Activated T-helper 1 cell treated with anti-CD3 and anti-CD28 coated beads, Interleukin-12 subunit alpha, Interleukin-12 subunit beta, Interleukin-2, Interleukin-4 antibody, amounts not matched to agents 30 ng/mL and 10 ng/mL and 1 ng/mL, durations not matched to agents 14 hours and 24 hours and 36 hours (primary cell): Measurements from ENCODE around the gene RTL1. TPM values are rescaled to one million over a fixed set of nuclear protein-coding genes. Genes with fewer than 3 reads are reported as not detected.

Source experiments
- DNase-seq: peaks from one replicate; pipeline ENCODE4 v3.0.0; 2021; ENCODE audit warnings: low spot score
- H3K27ac Mint-ChIP-seq: one replicate; pipeline ENCODE4 v1.8.0; 2021; ENCODE audit warnings: mild to moderate bottlenecking, mixed read lengths
- H3K27me3 Mint-ChIP-seq: one replicate; pipeline ENCODE4 v1.8.0; 2022; ENCODE audit warnings: mild to moderate bottlenecking, moderate library complexity, mixed read lengths; ENCODE audit not compliant: insufficient read depth
- H3K36me3 Mint-ChIP-seq: one replicate; pipeline ENCODE4 v1.8.0; 2021; ENCODE audit warnings: low read depth, mixed read lengths
- H3K4me1 Mint-ChIP-seq: one replicate; pipeline ENCODE4 v1.8.0; 2021; ENCODE audit warnings: low read depth, mixed read lengths
- H3K4me3 Mint-ChIP-seq: one replicate; pipeline ENCODE4 v1.8.0; 2021; ENCODE audit warnings: mild to moderate bottlenecking, moderate library complexity, mixed read lengths
- H3K9me3 Mint-ChIP-seq: one replicate; pipeline ENCODE4 v1.8.0; 2021; ENCODE audit warnings: mixed read lengths
- intact Hi-C: fragments of 100-400 bp; cut with micrococcal nuclease; formaldehyde crosslinking; loops from one replicate; pipeline ENCODE4 v1.15.1; 2024
- total RNA-seq: library from RNA; stranded (reverse); gene quantifications from 2 replicates; pipeline ENCODE4 v1.2.3, GENCODE V29; 2022

RTL1 gene
- total RNA-seq, 1 donor from 2014 or later = not detected

GRCh38 chr14:100893228-100893601 is 10.3 kb downstream of the RTL1 start:
- Mint-ChIP-seq H3K4me3 (no peak overlapping the region), H3K27me3 (peaks cover 2% of the 10 kb centered on the region), H3K27ac (no peak overlapping the region), H3K4me1 (no peaks in the 10 kb centered on the region), H3K36me3 (no peaks in the 10 kb centered on the region), H3K9me3 (no peaks in the 10 kb centered on the region)
- DNase-seq = no peak
- intact Hi-C loops = no loop called here

- no peak overlapping the region for H3K27ac Mint-ChIP-seq
- no peaks in the 10 kb centered on the region for H3K4me1 Mint-ChIP-seq
- H3K27me3 Mint-ChIP-seq = peaks cover 5% of the 10 kb centered on the region
- H3K36me3 Mint-ChIP-seq = no peaks in the 10 kb centered on the region
- H3K4me3 Mint-ChIP-seq = no peak overlapping the region
- no peaks in the 10 kb centered on the region for H3K9me3 Mint-ChIP-seq
- intact Hi-C loops = no loop called here
- DNase-seq = no peak
Measured at GRCh38 chr14:100892496-100893227, 10.9 kb downstream of the RTL1 start.

GRCh38 chr14:100891501-100892445 is 11.7 kb downstream of the RTL1 start:
- Mint-ChIP-seq H3K9me3 (no peaks in the 10 kb centered on the region), H3K27me3 (peaks cover 5% of the 10 kb centered on the region), H3K4me1 (no peaks in the 10 kb centered on the region), H3K4me3 (no peak overlapping the region), H3K36me3 (no peaks in the 10 kb centered on the region), H3K27ac (no peak overlapping the region)
- DNase-seq = no peak
- intact Hi-C loops = no loop called here

GRCh38 chr14:100891051-100891450 is 12.5 kb downstream of the RTL1 start:
- no peaks in the 10 kb centered on the region for H3K36me3 Mint-ChIP-seq
- DNase-seq = no peak
- no peaks in the 10 kb centered on the region for H3K4me1 Mint-ChIP-seq
- H3K9me3 Mint-ChIP-seq = no peaks in the 10 kb centered on the region
- peaks cover 5% of the 10 kb centered on the region for H3K27me3 Mint-ChIP-seq
- H3K4me3 Mint-ChIP-seq = no peak overlapping the region
- no peak overlapping the region for H3K27ac Mint-ChIP-seq
- intact Hi-C loops = no loop called here

GRCh38 chr14:100890061-100890850 is 13.3 kb downstream of the RTL1 start:
- Mint-ChIP-seq H3K27ac (no peak overlapping the region), H3K4me3 (no peak overlapping the region), H3K4me1 (no peaks in the 10 kb centered on the region), H3K9me3 (no peaks in the 10 kb centered on the region), H3K36me3 (no peaks in the 10 kb centered on the region), H3K27me3 (peaks cover 6% of the 10 kb centered on the region)
- no peak for DNase-seq
- intact Hi-C loops = no loop called here

GRCh38 chr14:100889641-100890040 is 13.9 kb downstream of the RTL1 start:
- no peaks in the 10 kb centered on the region for H3K4me1 Mint-ChIP-seq
- H3K9me3 Mint-ChIP-seq = no peaks in the 10 kb centered on the region
- intact Hi-C loops = no loop called here
- H3K27me3 Mint-ChIP-seq = peaks cover 6% of the 10 kb centered on the region
- no peak overlapping the region for H3K4me3 Mint-ChIP-seq
- H3K27ac Mint-ChIP-seq = no peak overlapping the region
- DNase-seq = no peak
- no peaks in the 10 kb centered on the region for H3K36me3 Mint-ChIP-seq

- Mint-ChIP-seq H3K4me1 (no peaks in the 10 kb centered on the region), H3K4me3 (no peak overlapping the region), H3K9me3 (no peaks in the 10 kb centered on the region), H3K27me3 (peaks cover 5% of the 10 kb centered on the region), H3K36me3 (no peaks in the 10 kb centered on the region), H3K27ac (no peak overlapping the region)
- DNase-seq = no peak
- intact Hi-C loops = no loop called here
Measured at GRCh38 chr14:100888789-100889315, 14.7 kb downstream of the RTL1 start.

GRCh38 chr14:100887728-100888335 is 15.7 kb downstream of the RTL1 start:
- Mint-ChIP-seq H3K27ac (no peak overlapping the region), H3K27me3 (peaks cover 5% of the 10 kb centered on the region), H3K9me3 (no peaks in the 10 kb centered on the region), H3K36me3 (no peaks in the 10 kb centered on the region), H3K4me1 (no peaks in the 10 kb centered on the region), H3K4me3 (no peak overlapping the region)
- no peak for DNase-seq
- intact Hi-C loops = no loop called here

- no peak overlapping the region for H3K4me3 Mint-ChIP-seq
- H3K27me3 Mint-ChIP-seq = peaks cover 5% of the 10 kb centered on the region
- no peaks in the 10 kb centered on the region for H3K4me1 Mint-ChIP-seq
- H3K36me3 Mint-ChIP-seq = no peaks in the 10 kb centered on the region
- DNase-seq = no peak
- no peak overlapping the region for H3K27ac Mint-ChIP-seq
- H3K9me3 Mint-ChIP-seq = no peaks in the 10 kb centered on the region
- intact Hi-C loops = no loop called here
Measured at GRCh38 chr14:100885617-100886016, 17.9 kb downstream of the RTL1 start.

GRCh38 chr14:100885196-100885595 is 18.3 kb downstream of the RTL1 start:
- Mint-ChIP-seq H3K27ac (no peak overlapping the region), H3K4me1 (no peaks in the 10 kb centered on the region), H3K9me3 (no peaks in the 10 kb centered on the region), H3K4me3 (no peak overlapping the region), H3K27me3 (peaks cover 5% of the 10 kb centered on the region), H3K36me3 (no peaks in the 10 kb centered on the region)
- intact Hi-C loops = no loop called here
- DNase-seq = no peak

- no peak for DNase-seq
- intact Hi-C loops = no loop called here
- Mint-ChIP-seq H3K9me3 (no peaks in the 10 kb centered on the region), H3K27ac (no peak overlapping the region), H3K4me1 (no peaks in the 10 kb centered on the region), H3K36me3 (no peaks in the 10 kb centered on the region), H3K27me3 (peaks cover 5% of the 10 kb centered on the region), H3K4me3 (no peak overlapping the region)
Measured at GRCh38 chr14:100884456-100884855, 19.1 kb downstream of the RTL1 start.

- intact Hi-C loops = no loop called here
- Mint-ChIP-seq H3K4me1 (no peaks in the 10 kb centered on the region), H3K4me3 (no peak overlapping the region), H3K27ac (no peak overlapping the region), H3K36me3 (no peaks in the 10 kb centered on the region), H3K27me3 (peaks cover 5% of the 10 kb centered on the region), H3K9me3 (no peaks in the 10 kb centered on the region)
- no peak for DNase-seq
Measured at GRCh38 chr14:100883789-100884101, 19.8 kb downstream of the RTL1 start.
